K562 (cell line): ENCODE measurements around the gene ENO3. TPM values are rescaled to one million over a fixed set of nuclear protein-coding genes. Genes with fewer than 3 reads are reported as not detected.

Experiments
- BCLAF1 ChIP-seq, 2 experiments: fragments of 450-650 bp in 1 of 2; IDR thresholded peaks; 2 replicates each; pipeline ENCODE4 v1.6.1; 2011 to 2017; ENCODE audit warnings: low read depth in 2 of 2, antibody characterized with exemption in 1 of 2, borderline replicate concordance in 1 of 2, low read length in 1 of 2, mild to moderate bottlenecking in 1 of 2, mixed read lengths in 1 of 2; ENCODE audit not compliant: control insufficient read depth in 1 of 2
- CBX1 ChIP-seq: sonication (generic); IDR thresholded peaks from 2 replicates; pipeline ENCODE4 v1.6.1; 2016; ENCODE audit warnings: antibody characterized with exemption, low read depth, mild to moderate bottlenecking
- ELF1 ChIP-seq: fragments of 200-800 bp; sonication (Bioruptor generic); IDR thresholded peaks from 2 replicates; pipeline ENCODE4 v1.6.1; 2016; ENCODE audit warnings: missing genetic modification characterization, missing compliant biosample characterization
- HNRNPH1 ChIP-seq: fragments of 200-400 bp; formaldehyde crosslinking; optimal IDR thresholded peaks from 2 replicates; pipeline ENCODE3; 2017; ENCODE audit warnings: low read depth, mild to moderate bottlenecking, low read length, moderate library complexity
- PHB2 ChIP-seq: fragments of 450-650 bp; IDR thresholded peaks from 2 replicates; pipeline ENCODE4 v1.6.1; 2017; ENCODE audit warnings: low read depth
- PRDM10 ChIP-seq: fragments of 450-650 bp; IDR thresholded peaks from 2 replicates; pipeline ENCODE4 v1.6.1; 2018; ENCODE audit not compliant: partially characterized antibody
- PTRF ChIP-seq: fragments of 450-650 bp; IDR thresholded peaks from 2 replicates; pipeline ENCODE4 v1.6.1; 2016; ENCODE audit warnings: mild to moderate bottlenecking, missing genetic modification characterization, missing compliant biosample characterization
- RBM15 ChIP-seq: fragments of 200-400 bp; formaldehyde crosslinking; IDR thresholded peaks from 2 replicates; pipeline ENCODE4 v1.6.1; 2018; ENCODE audit warnings: mild to moderate bottlenecking, low read length, moderate library complexity; ENCODE audit not compliant: insufficient read depth
- RCOR1 ChIP-seq, 2 experiments: IDR thresholded peaks; 2 replicates each; pipeline ENCODE4 v1.6.1; 2012; ENCODE audit warnings: low read depth in 2 of 2, low read length in 2 of 2, borderline replicate concordance in 1 of 2, improper control_type of control experiment in 1 of 2
- SIN3B ChIP-seq: fragments of 450-650 bp; IDR thresholded peaks from 2 replicates; pipeline ENCODE4 v1.6.1; 2017; ENCODE audit warnings: low read depth, mild to moderate bottlenecking, moderate library complexity
- TCF15 ChIP-seq: fragments of 250-450 bp; sonication (Bioruptor Pico); IDR thresholded peaks from 2 replicates; pipeline ENCODE4 v1.8.0; 2022; ENCODE audit warnings: moderate library complexity, mild to moderate bottlenecking, inconsistent platforms
- TCF3 ChIP-seq: sonication (generic); formaldehyde crosslinking; IDR thresholded peaks from 2 replicates; pipeline ENCODE4 v1.4.0; 2020; ENCODE audit warnings: mild to moderate bottlenecking, missing genetic modification reagents
- ZNF583 ChIP-seq: fragments of 250-450 bp; sonication (Bioruptor Pico); IDR thresholded peaks from 2 replicates; pipeline ENCODE4 v1.4.0; 2020
- polyA plus RNA-seq, 8 experiments: library from polyadenylated mRNA; depleted of rRNA in 4 of 8; stranded (reverse) in 5 of 8; unstranded in 3 of 8; fragments of >200 nt; fragmentation: Nextera tagmentation in 2 of 8; fragmentation: Illumina TruSeq in 1 of 8; extraction: Ambion mirVana in 2 of 8; extraction: Trizol in 1 of 8; gene quantifications; 2 replicates each; pipeline versions ENCODE4 v1.2.1 to v1.2.3, GENCODE V29; 2011 to 2014; ENCODE audit warnings: inconsistent platforms in 1 of 8, missing spikeins in 1 of 8
- total RNA-seq, 7 experiments: library from RNA; depleted of rRNA in 6 of 7; stranded (reverse); fragments of >200 nt in 6 of 7; fragmentation: Illumina TruSeq in 2 of 7; extraction: Trizol in 2 of 7; gene quantifications; 2 replicates each; pipeline versions ENCODE4 v1.2.1 to v1.2.3, GENCODE V29; 2011 to 2021; ENCODE audit warnings: low replicate concordance in 1 of 7
- TF ChIP-seq, protein P1 (sequence below): sonication (generic); formaldehyde crosslinking; IDR thresholded peaks from 2 replicates; pipeline ENCODE4 v1.8.1; 2023; ENCODE audit warnings: mild to moderate bottlenecking, missing genetic modification reagents, moderate library complexity
- TF ChIP-seq, protein P2 (sequence below): fragments of 450-650 bp; formaldehyde crosslinking; IDR thresholded peaks from 2 replicates; pipeline ENCODE4 v1.4.0; 2022; ENCODE audit warnings: missing genetic modification characterization

The ENO3 gene
- total and polyA plus RNA-seq, 9 of the 15 experiments (the other 6 are each of a cell fraction or from before 2014, with no cell fraction given), result 5.7 to 17.2 (median 9.9) TPM

- TF ChIP-seq, protein P1, sequence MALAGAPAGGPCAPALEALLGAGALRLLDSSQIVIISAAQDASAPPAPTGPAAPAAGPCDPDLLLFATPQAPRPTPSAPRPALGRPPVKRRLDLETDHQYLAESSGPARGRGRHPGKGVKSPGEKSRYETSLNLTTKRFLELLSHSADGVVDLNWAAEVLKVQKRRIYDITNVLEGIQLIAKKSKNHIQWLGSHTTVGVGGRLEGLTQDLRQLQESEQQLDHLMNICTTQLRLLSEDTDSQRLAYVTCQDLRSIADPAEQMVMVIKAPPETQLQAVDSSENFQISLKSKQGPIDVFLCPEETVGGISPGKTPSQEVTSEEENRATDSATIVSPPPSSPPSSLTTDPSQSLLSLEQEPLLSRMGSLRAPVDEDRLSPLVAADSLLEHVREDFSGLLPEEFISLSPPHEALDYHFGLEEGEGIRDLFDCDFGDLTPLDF, result no peak
- no peak for TF ChIP-seq PTRF (tag)
- TF ChIP-seq, protein P2, sequence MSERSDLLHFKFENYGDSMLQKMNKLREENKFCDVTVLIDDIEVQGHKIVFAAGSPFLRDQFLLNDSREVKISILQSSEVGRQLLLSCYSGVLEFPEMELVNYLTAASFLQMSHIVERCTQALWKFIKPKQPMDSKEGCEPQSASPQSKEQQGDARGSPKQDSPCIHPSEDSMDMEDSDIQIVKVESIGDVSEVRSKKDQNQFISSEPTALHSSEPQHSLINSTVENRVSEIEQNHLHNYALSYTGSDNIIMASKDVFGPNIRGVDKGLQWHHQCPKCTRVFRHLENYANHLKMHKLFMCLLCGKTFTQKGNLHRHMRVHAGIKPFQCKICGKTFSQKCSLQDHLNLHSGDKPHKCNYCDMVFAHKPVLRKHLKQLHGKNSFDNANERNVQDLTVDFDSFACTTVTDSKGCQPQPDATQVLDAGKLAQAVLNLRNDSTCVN (CRISPR knock-in tag), result no peak
- no peak for TF ChIP-seq RCOR1 (IDR thresholded peaks at IDR 0.05; ENCODE audit: borderline replicate concordance in 1 of 2, low read depth in 2 of 2, low read length in 2 of 2)
- TF ChIP-seq ZNF583, result 0 out of 2 replicates have a peak, but pooled peaks have one; percentile 8
- TF ChIP-seq HNRNPH1, result no peak
- no peak for TF ChIP-seq TCF15 (CRISPR knock-in tag)
- TF ChIP-seq SIN3B, result no peak
- no peak for TF ChIP-seq BCLAF1 (IDR thresholded peaks at IDR 0.05; ENCODE audit: borderline replicate concordance in 1 of 2, control insufficient read depth in 1 of 2, low read depth in 2 of 2, low read length in 1 of 2)
- no peak for TF ChIP-seq PHB2
- TF ChIP-seq TCF3, result no peak
- 0 out of 2 replicates have a peak, but pooled peaks have one; percentile 33 for TF ChIP-seq CBX1
- TF ChIP-seq RBM15, result no peak
- peak; percentile 95 for TF ChIP-seq PRDM10
- TF ChIP-seq ELF1 (tag), result no peak
These were observed 1.4 kb upstream of the ENO3 start (continued) for GRCh38 chr17:4949321-4950074.
